ENCODE data around the gene MBD3L2B. TPM values are rescaled to one million over a fixed set of nuclear protein-coding genes. Genes with fewer than 3 reads are reported as not detected.

MBD3L2B gene
- total and polyA plus RNA-seq, 2 donors (not counting 1 experiment from before 2014, with no cell fraction given) = not detected

DNA sequence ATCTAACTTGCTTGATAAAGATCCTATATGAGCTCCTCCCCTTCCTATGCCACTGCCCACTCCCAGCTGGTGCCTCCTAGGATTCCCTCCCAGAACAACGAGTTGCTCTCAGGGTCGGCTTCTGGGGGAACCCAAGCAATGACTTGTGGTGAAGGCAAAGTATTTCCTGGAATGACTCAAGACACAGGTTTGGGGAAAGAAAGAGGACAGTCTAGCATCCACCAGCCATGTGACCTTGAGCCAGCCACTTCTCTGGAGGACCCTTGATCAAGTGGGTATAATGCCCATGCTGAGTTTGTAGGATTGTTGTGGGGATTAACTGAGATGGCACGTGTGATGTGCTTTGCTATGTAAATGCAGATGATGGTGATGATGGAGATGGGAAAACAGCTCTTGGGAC, 33.0 kb downstream of the MBD3L2B start:
- ChIA-PET CTCF (no interaction called here), POLR2A (no interaction called here)
- Histone ChIP-seq H4K20me1 (ENCODE audit: control insufficient read depth, insufficient read depth, low read length, poor library complexity, severe bottlenecking) (no peaks in the 10 kb centered on the region), H3K9me3 (ENCODE audit: control extremely low read depth in 1 of 3, control insufficient read depth in 2 of 3, insufficient read depth in 1 of 3, low read length in 2 of 3) (peaks cover 7 to 23% (median 21%) of the 10 kb centered on the region in 3 donors), H2AFZ (ENCODE audit: insufficient read depth, low read depth, low read length, poor library complexity, severe bottlenecking) (no peak overlapping the region), H3K4me2 (replicated peaks; ENCODE audit: low read depth, low read length, poor library complexity, severe bottlenecking) (no peak overlapping the region), H3K27ac (ENCODE audit: low read length in 2 of 2) (no peak overlapping the region), H3K4me3 (ENCODE audit: control extremely low read depth in 1 of 5, extremely low read depth in 1 of 5, insufficient read depth in 1 of 5, low read depth in 2 of 5, low read length in 4 of 5) (no peak overlapping the region), H3K4me1 (ENCODE audit: control insufficient read depth in 2 of 2, insufficient read depth in 2 of 2, low read length in 2 of 2) (no peaks in the 10 kb centered on the region), H3K36me3 (replicated peaks in 1 of 2; ENCODE audit: control extremely low read depth in 1 of 2, control insufficient read depth in 1 of 2, extremely low read depth in 1 of 2, insufficient read depth in 2 of 2, low read length in 1 of 2) (no peaks in the 10 kb centered on the region), H3K27me3 (replicated peaks in 1 of 4; ENCODE audit: control extremely low read depth in 1 of 4, control insufficient read depth in 3 of 4, insufficient read depth in 4 of 4, low read length in 3 of 4) (peaks cover 0 to 2% (median 0%) of the 10 kb centered on the region in 4 experiments), H3K79me2 (ENCODE audit: control insufficient read depth, insufficient read depth, low read length) (no peaks in the 10 kb centered on the region), H3K9ac (ENCODE audit: low read length) (no peak overlapping the region)
- Mint-ChIP-seq H3K4me3 (no peak overlapping the region), H3K27me3 (peaks cover 9% of the 10 kb centered on the region), H3K27ac (no peak overlapping the region), H3K4me1 (no peaks in the 10 kb centered on the region), H3K9me3 (ENCODE audit: insufficient read depth) (peaks cover 12% of the 10 kb centered on the region)
- TF ChIP-seq, protein P1, sequence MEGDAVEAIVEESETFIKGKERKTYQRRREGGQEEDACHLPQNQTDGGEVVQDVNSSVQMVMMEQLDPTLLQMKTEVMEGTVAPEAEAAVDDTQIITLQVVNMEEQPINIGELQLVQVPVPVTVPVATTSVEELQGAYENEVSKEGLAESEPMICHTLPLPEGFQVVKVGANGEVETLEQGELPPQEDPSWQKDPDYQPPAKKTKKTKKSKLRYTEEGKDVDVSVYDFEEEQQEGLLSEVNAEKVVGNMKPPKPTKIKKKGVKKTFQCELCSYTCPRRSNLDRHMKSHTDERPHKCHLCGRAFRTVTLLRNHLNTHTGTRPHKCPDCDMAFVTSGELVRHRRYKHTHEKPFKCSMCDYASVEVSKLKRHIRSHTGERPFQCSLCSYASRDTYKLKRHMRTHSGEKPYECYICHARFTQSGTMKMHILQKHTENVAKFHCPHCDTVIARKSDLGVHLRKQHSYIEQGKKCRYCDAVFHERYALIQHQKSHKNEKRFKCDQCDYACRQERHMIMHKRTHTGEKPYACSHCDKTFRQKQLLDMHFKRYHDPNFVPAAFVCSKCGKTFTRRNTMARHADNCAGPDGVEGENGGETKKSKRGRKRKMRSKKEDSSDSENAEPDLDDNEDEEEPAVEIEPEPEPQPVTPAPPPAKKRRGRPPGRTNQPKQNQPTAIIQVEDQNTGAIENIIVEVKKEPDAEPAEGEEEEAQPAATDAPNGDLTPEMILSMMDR (IDR thresholded peaks at IDR 0.05) = no peak
- no peak for ATAC-seq (ENCODE audit: low read depth)
- DNase-seq = no peak
- intact Hi-C loops (cut with micrococcal nuclease) = no loop called here
- WGBS (ENCODE audit: insufficient coverage) = 0% methylated on average over 1 of the region's 3 CpGs

DNA sequence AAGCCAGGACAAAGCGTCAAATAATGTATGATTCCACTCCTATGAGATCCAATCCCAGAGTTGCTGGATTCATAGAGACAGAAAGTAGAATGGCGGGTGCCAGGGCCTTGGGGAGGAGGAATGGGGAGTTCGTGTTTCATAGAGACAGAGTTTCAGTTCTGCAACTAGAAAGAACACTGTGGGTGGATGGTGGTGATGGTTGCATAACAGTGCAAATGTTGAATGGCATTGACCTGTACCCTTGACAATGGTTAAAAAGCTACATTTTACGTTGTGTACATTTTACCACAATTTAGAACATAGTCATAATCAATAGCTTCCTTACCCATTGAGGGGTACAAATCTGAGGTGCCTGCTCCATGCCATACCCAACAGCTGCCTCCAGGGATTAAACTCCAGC, 33.4 kb downstream of the MBD3L2B start:
- no peak overlapping the region for H3K4me2 ChIP-seq (replicated peaks; ENCODE audit: low read depth, low read length, poor library complexity, severe bottlenecking)
- Mint-ChIP-seq H3K4me3 (no peak overlapping the region), H3K27me3 (peaks cover 12% of the 10 kb centered on the region), H3K27ac (no peak overlapping the region), H3K4me1 (no peaks in the 10 kb centered on the region), H3K9me3 (ENCODE audit: insufficient read depth) (peaks cover 14% of the 10 kb centered on the region)
- no peak overlapping the region for H3K4me3 ChIP-seq (ENCODE audit: control extremely low read depth in 1 of 5, extremely low read depth in 1 of 5, insufficient read depth in 1 of 5, low read depth in 2 of 5, low read length in 4 of 5)
- TF ChIP-seq EZH2 (IDR thresholded peaks at IDR 0.05; ENCODE audit: borderline replicate concordance, insufficient read depth, low read depth, low read length, poor library complexity, severe bottlenecking) = no peak
- TF ChIP-seq, protein P1 (IDR thresholded peaks at IDR 0.05) = no peak
- no peak overlapping the region for H3K27ac ChIP-seq (ENCODE audit: low read length in 2 of 2)
- WGBS (ENCODE audit: insufficient coverage) = 62% methylated on average over 3 of the region's 4 CpGs
- no peak for ATAC-seq (ENCODE audit: low read depth)
- H4K20me1 ChIP-seq (ENCODE audit: control insufficient read depth, insufficient read depth, low read length, poor library complexity, severe bottlenecking) = no peaks in the 10 kb centered on the region
- POLR2A ChIA-PET = no interaction called here
- DNase-seq = no peak
- no peaks in the 10 kb centered on the region for H3K79me2 ChIP-seq (ENCODE audit: control insufficient read depth, insufficient read depth, low read length)
- CTCF ChIA-PET = interaction anchor here (0.8 kb wide), 1 partner anchor 112 kb away, joined by 3 read pairs; no protein-coding TSS in a partner anchor
- peaks cover 0 to 2% (median 0%) of the 10 kb centered on the region in 4 experiments for H3K27me3 ChIP-seq (replicated peaks in 1 of 4; ENCODE audit: control extremely low read depth in 1 of 4, control insufficient read depth in 3 of 4, insufficient read depth in 4 of 4, low read length in 3 of 4)
- H3K36me3 ChIP-seq (replicated peaks in 1 of 2; ENCODE audit: control extremely low read depth in 1 of 2, control insufficient read depth in 1 of 2, extremely low read depth in 1 of 2, insufficient read depth in 2 of 2, low read length in 1 of 2) = no peaks in the 10 kb centered on the region
- no peak overlapping the region for H2AFZ ChIP-seq (ENCODE audit: insufficient read depth, low read depth, low read length, poor library complexity, severe bottlenecking)
- no peak overlapping the region for H3K9ac ChIP-seq (ENCODE audit: low read length)
- intact Hi-C loops (cut with micrococcal nuclease) = no loop called here
- H3K4me1 ChIP-seq (ENCODE audit: control insufficient read depth in 2 of 2, insufficient read depth in 2 of 2, low read length in 2 of 2) = no peaks in the 10 kb centered on the region
- peaks cover 8 to 23% (median 23%) of the 10 kb centered on the region in 3 donors for H3K9me3 ChIP-seq (ENCODE audit: control extremely low read depth in 1 of 3, control insufficient read depth in 2 of 3, insufficient read depth in 1 of 3, low read length in 2 of 3)

Data from B cell (primary cell).